HG03280 (cell line): ENCODE measurements around the gene THAP9.
"Not testable (repeated sequence)": the region's sequence is repeated elsewhere in the genome, so short reads cannot be mapped to it uniquely, and the experiment has no call there.

Experiments used
- ATAC-seq: cut with Tn5 transposase; IDR thresholded peaks from one replicate; pipeline ENCODE4 v1.9.1; 2021; ENCODE audit warnings: mild to moderate bottlenecking, moderate library complexity; ENCODE audit not compliant: unreplicated experiment

The THAP9 gene

DNA sequence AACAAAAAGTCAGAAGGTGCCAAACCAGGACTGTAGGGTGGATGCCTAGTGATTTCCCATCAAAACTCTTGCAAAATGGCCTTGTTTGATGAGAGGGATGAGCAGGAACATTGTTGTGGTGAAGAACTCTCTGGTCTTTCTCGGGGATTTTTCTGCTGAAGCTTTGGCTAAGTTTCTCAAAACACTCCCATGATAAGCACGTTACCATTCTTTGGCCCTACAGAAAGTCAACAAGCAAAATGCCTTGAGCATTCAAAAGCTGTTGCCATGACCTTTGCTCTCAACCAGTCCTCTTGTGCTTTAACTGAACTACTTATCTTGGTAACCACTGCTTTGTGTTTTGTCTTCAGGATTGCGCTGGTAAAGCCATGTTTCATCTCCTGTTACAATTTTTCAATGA, 6.6 kb upstream of the THAP9 start:
- ATAC-seq, result no peak

DNA sequence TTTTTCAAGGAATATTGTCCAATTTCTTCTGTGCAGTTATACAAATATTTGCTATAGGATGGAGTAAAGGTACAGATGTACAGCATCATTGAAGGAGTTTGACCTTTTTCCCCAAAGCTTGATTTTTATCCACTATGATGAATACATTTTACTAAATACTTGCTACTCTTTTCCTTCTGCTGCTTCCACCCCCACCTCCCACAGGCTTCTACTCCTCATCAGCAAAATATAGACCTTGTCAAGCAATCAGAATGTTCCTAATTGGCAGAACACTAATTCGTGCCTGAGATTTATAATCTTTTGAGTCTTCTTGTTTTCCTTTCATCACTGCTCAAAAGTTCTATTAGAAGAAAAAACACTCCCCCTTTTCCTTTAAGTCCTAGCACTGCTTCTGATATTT, 3.8 kb upstream of the THAP9 start:
- ATAC-seq, result no peak

DNA sequence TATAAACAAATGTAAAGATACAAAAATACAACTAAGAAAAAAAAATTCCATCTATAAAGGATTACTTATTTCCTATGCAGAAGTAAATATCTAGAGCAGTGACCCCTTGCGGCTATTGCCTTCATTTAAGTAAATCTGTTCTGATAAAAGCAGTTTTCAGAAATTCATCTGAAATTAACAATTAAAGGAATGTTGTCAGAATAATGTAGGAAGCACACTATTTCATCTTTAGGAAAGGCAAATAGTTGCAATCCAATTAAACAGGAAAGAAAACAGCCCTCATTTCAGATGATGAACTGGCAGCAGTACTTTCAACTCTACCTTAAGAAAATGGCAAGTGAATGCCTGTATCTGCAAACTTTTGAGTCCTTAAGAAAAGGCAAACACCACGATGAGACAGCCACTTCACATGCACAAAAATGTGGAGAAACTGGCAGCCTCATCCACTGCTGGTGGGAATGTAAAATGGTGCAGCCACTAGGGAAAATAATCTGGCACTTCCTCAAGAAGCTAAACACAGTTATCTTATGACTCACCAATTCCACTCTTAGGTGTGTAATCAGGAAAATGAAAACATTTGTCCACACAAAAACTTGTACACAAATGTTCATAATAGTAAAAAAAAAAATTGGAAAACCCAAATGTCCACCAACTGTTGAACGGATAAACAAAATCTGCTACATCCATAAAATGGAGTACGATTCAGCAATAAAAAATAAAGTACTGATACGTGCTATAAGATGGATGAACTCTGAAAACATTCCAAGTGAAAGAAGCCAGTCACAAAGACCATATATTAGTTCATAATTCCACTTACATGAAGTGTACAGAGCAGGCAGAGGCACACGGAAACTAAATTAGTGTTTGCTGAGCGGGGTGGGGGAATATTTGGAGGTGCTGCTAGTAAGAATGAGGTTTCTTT, 2.0 kb upstream of the THAP9 start:
- no peak for ATAC-seq

DNA sequence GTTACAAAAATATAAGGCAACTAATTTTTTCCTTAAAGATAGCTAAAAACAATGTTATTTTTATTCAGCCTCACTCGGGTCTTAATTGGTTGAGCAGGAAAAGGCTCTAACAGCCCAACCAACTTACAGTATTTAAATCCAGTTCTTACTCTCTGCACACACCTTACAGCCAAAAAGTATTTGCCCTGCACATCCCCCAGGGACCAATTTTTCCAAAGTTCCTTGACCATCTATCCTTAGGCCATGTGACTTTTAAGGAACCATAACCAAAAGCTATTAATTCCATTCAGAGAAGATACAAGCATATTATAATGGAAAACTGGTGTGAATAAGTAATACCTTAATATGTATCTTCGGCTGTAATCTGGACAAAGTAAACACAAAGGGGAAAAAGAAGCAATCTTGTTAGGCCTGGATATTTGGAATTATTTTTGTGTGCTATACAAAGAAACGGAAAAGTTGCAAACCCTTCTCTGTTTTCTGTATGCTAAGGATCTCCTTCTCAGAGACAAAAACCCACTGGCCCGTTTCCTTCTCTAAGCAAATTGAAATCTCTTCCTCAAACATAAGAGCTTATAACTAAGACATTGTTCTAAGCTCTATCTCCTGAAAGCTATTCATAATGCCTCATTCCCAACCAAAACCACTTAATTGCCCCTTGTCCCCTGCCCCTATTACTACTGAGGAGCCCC, 1.0 kb upstream of the THAP9 start:
- ATAC-seq, result no peak

DNA sequence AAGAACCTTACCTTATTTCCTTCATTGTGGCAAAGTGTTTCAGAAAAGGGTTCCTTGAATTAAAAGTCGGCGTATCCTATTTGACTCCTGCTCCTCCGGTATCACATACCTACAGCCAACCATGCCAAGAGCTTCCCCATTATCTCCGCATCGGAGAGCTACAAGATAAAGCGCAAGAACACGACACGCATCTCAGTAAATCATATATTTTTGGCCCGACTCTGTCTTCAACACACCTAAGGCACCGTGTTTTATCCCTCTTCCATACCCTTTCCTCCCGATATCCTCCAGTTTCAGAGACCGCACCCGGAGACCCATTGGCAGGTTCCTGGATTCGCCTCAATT, 497 bp upstream of the THAP9 start:
- peak; percentile 6 for ATAC-seq

DNA sequence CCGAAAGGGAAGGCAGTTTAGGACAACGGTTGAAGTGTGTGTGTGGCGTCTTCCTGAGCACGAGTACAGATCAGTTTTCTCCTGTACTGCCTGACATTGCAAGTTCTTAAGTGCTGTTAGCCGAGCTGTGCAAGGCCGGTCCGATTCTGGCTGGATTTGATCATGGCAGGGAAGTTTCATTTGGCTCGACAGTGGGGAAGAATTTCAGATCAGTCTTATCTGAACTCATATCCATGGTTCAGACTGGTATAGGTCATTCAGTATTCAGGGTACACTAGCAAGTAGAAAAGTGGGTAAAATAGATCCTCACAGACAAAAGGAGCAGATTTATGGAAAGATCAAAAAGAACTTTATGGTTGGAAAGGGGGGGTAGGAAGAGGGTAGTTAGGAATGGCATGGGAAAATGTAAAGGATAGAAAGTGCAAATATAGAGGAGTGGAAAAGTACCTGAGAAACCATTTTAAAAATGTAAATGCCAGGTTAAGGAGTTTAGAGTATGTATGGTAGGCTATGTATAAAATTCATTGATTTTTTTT, 716 bp downstream of the THAP9 start:
- no peak for ATAC-seq

DNA sequence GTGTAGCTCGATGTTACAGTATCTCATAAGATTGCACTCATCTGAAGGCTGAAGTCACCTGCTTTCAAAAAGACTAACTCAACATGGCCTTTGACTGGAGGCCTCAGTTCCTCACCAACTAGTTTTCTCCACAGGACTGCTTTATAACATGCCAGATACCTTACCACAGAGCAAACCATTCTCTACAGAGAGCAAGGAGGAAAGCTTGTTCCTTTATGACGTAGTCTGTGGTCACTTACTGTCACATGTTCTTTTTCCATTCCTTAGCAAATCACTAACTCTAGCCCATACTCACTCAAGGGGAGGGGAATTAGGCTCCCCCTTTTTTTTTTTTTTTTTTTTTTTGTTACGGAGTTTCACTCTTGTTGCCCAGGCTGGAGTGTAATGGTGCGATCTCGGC, 3.2 kb downstream of the THAP9 start:
- no peak for ATAC-seq

DNA sequence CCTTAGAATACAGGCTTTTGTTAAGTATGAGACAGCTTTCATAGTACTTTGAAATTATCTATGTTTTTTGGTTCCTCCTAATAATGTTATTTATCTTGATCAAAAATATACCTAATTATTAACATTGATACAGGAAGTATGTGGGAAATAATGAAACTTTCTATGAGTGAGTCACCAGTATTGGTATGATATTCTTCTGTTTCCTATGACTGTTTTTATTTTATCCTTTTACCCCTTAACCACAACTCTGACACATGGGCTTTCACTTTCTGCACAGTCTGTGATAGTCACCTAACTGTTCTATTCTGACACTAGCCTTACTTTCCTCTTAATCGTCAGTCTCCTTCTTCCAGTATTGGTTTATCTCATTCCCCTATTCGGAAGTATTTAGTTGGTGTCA, 4.7 kb downstream of the THAP9 start:
- peak; percentile 38 for ATAC-seq

DNA sequence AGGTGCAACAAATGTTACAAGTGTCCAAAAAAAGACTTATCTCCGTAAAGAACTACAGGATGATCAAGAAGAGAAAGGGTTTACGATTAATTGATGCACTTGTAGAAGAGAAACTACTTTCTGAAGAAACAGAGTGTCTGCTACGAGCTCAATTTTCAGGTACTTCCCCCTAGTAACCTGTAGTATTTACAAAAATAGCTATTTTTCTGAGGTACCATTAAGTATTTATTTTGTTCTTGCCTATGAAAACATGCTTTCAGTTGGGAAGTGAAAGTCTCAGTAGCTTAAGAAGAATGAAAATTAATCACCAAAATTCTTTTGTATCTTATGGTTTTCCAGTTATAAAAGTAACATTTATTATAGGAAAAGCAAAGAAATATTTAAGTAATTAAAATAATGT, 5.9 kb downstream of the THAP9 start:
- peak; percentile 43 for ATAC-seq

DNA sequence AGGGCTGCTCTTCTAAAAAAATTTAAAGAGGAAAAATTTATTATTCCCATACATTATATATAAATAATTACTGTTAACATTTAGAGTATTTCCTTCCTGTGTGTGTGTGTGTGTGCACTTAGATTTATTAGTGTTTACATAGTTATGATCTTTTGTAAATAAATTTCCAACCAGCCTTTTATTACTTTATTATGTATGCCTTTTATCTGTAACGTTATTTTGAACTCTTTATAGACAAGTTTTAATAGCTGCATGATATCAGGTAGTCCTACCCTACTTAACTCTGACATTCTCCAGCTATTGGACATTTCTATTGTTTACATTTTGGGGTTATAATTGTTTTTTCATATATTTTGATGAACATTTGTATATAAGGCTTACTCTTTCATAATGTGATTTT, 8.8 kb downstream of the THAP9 start:
- no peak for ATAC-seq

DNA sequence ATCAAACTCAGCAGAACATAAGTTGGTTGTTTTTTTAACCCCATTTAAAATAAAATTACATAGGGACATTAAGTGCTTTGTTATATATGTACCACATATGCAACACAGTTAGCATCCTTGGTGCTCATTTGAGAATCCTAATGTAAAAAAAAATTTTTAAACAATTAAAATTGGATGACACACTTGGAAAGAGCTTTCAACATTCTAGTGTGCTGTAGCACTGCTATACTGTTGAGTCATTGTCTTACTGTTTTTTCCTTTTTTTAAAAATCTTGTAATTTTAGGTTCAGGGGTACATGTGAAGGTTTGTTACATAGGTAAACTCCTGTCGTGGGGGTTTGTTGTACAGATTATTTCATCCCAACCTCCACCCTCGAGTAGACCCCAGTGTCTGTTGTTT, 12.8 kb downstream of the THAP9 start:
- no peak for ATAC-seq

DNA sequence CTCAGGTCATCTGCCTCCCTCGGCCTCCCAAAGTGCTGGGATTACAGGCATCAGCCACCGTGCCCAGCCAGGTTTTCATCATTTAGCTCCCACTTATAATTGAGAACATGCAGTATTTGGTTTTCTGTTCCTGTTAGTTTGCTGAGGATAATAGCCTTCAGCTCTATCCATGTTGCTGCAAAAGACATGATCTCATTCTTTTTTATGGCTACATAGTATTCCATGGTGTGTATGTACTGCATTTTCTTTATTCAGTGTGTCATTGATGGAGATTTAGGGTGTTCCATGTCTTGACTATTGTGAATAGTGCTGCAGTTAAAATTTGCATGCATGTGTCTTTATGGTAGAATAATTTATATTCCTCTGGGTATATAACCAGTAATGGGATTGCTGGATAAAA, 13.4 kb downstream of the THAP9 start:
- not testable (repeated sequence) for ATAC-seq

DNA sequence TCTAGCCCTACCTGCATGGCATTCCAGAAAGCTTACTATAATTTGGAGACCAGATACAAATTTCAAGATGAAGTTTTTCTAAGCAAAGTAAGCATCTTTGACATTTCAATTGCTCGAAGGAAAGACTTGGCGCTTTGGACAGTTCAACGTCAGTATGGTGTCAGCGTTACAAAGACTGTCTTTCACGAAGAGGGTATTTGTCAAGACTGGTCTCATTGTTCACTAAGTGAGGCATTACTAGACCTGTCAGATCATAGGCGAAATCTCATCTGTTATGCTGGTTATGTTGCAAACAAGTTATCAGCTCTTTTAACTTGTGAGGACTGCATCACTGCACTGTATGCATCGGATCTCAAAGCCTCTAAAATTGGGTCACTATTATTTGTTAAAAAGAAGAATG, 17.6 kb downstream of the THAP9 start:
- no peak for ATAC-seq

DNA sequence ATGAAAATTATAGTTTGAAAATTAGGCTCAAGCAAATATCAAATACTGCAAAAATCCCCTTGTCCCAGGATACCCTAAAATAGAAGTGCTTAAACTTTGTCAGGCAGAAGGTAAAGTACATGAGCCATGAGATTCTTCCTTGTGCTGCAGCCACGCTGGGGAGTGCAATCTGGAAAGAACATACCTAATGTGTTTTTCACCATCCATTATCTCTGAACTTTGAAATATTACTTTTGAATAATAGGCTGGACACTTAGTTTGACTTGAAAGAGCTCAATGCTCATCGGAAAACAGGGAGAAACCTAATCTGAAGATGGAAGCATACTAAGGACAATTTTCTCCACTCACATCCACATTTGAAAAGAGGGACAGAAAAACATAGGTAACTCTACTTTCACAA, 18.9 kb downstream of the THAP9 start:
- no peak for ATAC-seq

DNA sequence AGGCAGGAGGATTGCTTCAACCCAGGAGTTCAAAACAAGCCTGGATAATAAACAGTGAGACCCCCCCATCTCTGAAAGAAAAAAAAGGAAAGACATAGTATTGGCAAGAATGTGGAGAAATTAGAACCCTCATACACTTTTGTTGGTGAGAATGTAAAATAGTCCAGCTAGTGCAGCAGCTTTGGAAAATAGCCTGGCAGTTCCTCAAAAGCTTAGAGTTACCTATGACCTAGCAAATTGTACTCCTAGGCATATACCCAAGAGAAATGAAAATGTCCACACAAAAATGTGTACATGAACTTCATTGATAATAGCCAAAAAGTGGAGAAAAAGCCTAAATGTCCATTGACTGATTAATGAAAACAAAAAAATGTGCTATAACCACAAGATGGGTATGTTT, 21.3 kb downstream of the THAP9 start:
- no peak for ATAC-seq

DNA sequence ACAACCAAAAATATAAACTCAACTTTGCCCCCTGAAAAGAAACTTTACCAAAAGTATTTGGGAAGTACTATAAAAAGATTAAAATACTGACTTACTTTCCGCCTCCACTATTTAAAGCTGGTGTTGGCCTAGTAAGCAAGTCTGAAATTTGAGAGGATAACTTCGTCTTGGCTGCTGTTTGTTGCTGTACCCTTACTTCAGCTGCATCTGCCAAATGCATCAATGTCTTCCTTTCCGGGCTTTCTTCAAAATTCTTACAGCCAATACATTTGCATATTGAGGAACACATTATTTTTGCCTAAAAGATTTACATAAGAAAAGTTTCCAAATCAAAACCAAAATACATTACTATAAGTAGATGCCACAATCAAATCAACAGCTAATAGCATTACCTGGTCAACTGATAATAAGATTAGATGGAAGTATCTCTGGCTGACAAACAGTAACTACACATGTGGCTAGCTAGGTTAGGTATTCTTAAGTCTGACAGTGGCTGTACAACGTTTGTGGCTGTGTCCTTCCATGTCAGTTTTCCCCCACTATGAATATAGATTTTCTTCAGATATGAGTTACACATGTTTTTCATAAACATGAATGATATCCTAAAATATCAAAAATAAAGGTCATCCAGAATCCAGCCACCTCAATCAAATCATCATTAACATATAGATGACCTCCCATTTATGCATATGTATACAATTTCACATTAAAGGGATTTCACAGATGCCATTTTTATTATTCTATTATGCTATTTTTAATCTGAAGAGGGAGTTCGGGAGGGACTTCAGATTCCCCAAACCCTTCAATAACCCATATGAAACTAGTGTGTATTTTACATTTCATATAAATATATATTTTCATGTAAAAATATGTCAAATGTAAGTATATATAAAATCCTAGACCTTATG, 30.6 kb downstream of the THAP9 start:
- ATAC-seq, result no peak

DNA sequence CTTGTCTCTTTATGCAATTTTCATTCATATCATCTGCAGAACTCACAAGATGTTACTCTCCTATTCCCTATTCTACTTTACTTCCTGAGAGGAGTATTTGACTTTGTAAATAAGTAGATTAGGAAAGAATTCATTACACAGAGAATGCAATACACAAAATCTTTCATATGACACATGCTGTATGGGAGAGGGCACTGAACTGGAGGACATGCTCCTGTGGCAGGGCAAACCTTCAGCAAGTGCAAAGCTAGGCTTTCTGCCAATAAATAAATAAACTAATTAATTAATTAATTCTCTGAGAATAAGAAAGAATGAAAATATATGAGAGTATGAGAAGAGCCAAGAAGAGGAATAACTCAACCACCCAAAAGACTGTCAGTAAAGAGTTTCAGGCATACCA, 33.9 kb downstream of the THAP9 start:
- no peak for ATAC-seq

DNA sequence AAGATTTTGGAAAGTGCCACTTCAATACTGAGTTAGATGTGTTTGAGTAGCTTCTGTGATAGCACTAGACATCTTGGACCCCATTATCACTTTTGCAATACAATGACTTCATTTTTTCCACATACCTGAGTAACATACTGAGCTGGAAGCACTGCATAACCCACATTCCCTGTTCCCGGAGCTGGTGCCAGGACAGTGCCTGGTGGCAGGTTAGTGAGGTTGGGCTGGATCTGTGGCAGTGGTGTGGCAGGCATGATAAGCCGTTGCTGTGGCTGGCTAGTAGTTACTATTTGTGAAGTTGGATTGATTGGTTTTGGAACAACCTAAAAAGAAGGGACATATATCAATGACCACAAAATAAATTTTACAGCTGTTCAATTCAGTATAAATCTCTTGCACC, 38.9 kb downstream of the THAP9 start:
- no peak for ATAC-seq

DNA sequence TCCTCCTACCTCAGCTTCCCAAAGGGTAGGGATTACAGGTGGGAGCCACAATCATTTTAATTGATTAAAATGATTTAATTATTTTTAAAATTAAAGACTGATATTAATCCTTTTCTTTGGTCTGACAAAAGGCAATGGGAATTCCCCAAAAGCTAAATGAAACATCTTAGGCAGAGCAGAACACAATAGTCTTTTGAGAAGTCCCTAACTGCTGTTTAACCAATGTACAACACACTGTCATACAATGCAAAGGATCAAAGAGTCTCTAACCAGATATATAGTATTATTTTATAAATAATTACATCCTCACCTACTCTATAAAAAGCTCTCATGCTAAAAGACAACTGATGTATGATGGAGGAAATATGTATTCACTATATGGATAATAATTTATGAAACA, 47.0 kb downstream of the THAP9 start:
- ATAC-seq, result no peak

DNA sequence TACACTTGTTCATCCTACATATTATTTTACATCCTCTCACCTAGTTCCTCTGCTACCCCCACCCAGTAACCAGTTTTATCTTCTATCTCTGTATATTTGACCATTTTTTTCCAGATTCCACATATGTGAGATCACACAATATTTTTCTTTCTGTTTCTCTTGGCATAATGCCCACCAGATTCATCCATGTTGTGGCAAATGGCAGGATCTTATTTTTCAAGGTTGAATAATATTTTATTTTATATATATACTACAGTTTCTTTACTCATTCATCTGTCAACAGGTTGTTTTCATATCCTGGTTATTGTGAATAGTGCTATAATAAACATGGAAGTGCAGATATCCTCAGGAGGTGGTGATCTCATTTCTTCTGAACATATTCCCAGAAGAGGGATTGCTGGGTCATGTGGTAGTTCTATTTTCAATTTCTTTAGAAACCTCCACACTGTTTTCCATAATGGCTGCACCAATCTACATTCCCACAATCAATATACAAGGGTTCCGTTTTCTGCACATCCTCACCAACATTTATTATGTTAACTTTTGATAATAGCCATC, 48.2 kb downstream of the THAP9 start:
- no peak for ATAC-seq

DNA sequence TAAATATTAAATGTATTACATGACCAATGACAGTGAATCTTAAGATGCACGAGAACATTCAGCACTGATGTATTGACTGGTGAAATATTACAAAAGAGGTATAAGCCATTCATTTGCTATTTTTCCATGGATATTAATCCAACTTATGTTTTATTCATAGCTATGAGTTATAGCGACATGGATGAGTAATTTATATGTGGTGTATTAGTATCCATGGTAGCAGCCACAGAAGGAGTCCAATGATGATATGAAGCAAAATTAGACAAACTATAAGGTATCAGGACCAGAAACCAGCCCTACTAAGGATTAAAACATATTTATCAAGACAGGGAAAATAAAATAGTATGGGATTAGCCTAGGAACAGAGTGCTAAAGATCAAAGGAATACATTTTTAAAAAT, 50.7 kb downstream of the THAP9 start:
- ATAC-seq, result no peak
